Myocyte (in vitro differentiated cells): ENCODE data around the gene HCLS1. TPM values are rescaled to one million over a fixed set of nuclear protein-coding genes. Genes with fewer than 3 reads are reported as not detected.
A peak's percentile ranks its signal among the peaks of the same experiment; 100 is the strongest.
"Not testable (repeated sequence)": the region's sequence is repeated elsewhere in the genome, so short reads cannot be mapped to it uniquely, and the experiment has no call there.

Experiments
- DNase-seq: peaks from one replicate; pipeline ENCODE4 v3.0.0-alpha.2; 2012; ENCODE audit warnings: low read depth
- polyA plus RNA-seq: library from polyadenylated mRNA; unstranded; fragments of >200 nt; gene quantifications from one replicate; pipeline ENCODE4 v1.2.1, GENCODE V29; 2012; ENCODE audit warnings: missing spikeins
- total RNA-seq: library from RNA; depleted of rRNA; stranded (reverse); fragments of >200 nt; gene quantifications from 2 replicates; pipeline ENCODE4 v1.2.3, GENCODE V29; 2014

HCLS1 gene
- total RNA-seq: 0.31 TPM in 1 of 2 replicates, not detected in the other
- polyA plus RNA-seq: 0.11 TPM

GRCh38 chr3:121660356-121661171 lies at the start of gene HCLS1:
Gene HCLS1, minus strand, starts transcription at chr3:121660903. Its CDS starts 2,556 bp downstream, at chr3:121658347.
- no peak for DNase-seq

DNA sequence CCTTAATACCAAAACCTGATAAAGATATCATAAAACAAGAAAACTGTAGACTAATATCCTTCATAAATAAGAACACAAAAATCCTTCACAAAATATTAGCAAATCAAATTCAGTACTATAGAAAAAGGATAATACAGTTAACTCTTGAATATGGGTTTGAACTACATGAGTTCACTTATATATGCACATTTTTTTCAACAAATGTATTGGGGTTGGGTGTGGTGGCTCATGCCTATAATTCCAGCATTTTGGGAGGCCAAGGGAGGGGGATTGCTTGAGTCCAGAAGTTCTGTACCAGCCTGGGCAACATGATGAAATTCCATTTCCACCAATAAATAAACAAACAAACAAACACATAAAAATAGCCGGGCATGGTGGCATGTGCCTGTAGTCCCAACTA lies 49.6 kb upstream of the HCLS1 start:
- no peak for DNase-seq

- DNase-seq: no peak
These were observed 47.0 kb upstream of the HCLS1 start for GRCh38 chr3:121707531-121708273.

DNA sequence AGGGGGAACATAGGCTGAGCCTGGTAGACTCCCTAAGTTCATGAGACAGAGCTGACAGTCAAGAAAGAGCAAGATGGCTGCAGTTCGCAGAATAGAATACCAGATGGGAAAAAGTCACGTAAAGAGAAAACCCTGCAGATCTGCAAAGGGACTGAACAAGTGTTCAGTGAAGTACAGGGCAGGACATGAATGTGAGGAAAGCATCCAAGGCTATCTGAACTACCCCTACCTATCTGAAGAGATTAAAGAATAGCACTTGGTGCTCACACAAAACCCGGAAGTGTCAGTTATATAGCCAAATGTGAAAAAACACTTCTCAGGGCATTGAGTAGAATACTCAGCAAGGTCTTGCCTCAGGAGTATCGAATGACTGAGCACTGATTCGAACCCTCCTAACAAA lies 44.8 kb upstream of the HCLS1 start:
- no peak for DNase-seq

GRCh38 chr3:121703973-121704372 lies 43.3 kb upstream of the HCLS1 start:
- no peak for DNase-seq

DNA sequence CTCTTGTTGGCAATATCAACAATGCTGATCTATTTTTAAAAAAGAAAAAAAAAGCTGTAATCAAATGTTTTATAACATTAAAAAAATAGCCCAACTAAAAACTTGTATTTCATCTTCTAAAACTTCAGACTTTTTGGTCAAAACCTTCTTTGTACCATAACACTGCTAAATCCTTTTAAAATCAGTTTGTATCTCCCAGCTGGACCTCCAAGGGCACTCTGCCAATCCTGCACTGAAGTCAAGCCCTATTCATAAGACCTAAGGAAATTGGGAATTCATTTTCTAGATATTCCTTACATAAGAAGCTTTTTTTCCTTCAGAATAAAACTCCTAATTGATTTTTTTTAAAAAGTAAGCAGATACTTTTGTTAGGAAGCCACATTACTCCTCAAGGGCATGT lies 38.2 kb upstream of the HCLS1 start:
- no peak for DNase-seq

GRCh38 chr3:121698476-121698875 lies 37.8 kb upstream of the HCLS1 start:
- no peak for DNase-seq

DNA sequence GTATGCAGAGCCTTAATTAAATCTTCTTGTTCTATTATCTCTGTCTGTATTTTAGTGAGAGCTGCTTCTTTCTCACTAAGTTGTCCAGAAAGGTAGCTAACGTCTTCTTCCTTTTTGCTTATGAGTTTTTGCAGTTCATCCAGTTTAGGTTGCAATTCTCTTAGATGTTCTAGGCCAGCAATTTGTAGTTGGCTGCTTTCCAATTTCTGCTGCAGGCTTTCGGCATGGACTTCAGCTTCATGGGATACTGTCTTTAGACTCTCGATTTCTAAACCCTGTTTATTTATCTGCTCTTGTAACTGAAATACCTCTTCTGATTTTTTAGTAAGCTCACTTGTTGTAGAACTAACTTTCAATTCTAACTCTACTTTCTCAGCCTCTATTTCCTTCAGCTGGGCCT lies 35.5 kb upstream of the HCLS1 start:
- DNase-seq: no peak

GRCh38 chr3:121692010-121692699 lies 31.5 kb upstream of the HCLS1 start:
- DNase-seq: no peak

- no peak for DNase-seq
These were observed 30.2 kb upstream of the HCLS1 start for GRCh38 chr3:121690777-121691405.

DNA sequence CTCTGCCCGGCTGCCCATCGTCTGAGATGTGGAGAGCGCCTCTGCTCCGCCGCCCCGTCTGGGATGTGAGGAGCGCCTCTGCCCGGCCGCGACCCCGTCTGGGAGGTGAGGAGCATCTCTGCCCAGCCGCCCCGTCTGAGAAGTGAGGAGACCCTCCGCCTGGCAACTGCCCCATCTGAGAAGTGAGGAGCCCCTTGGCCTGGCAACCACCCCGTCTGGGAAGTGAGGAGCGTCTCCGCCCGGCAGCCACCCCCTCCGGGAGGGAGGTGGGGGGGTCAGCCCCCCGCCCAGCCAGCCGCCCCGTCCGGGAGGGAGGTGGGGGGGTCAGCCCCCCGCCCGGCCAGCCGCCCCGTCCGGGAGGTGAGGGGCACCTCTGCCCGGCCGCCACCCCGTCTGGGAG lies 28.0 kb upstream of the HCLS1 start:
- not testable (repeated sequence) for DNase-seq

DNA sequence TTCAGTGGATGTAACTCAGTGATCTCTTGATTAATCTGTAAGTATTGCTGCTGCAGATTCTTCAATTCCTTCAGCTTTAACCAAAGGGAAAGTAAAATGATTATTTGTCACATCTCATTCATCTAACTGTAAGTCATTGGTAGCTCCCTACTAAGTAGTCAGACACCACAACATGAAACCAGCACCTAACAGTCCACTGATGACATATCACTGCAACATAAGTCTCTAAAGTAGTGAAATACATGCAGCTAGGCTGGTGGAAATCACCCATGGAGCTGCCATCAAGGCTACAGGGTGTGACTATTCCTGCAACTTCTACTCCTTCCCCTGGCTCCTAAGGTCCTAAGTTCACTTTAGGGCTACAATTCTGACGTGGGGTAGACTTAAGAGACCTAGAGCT lies 21.1 kb upstream of the HCLS1 start:
- DNase-seq: no peak

- no peak for DNase-seq
These were observed 16.4 kb upstream of the HCLS1 start for GRCh38 chr3:121677141-121677540.

DNA sequence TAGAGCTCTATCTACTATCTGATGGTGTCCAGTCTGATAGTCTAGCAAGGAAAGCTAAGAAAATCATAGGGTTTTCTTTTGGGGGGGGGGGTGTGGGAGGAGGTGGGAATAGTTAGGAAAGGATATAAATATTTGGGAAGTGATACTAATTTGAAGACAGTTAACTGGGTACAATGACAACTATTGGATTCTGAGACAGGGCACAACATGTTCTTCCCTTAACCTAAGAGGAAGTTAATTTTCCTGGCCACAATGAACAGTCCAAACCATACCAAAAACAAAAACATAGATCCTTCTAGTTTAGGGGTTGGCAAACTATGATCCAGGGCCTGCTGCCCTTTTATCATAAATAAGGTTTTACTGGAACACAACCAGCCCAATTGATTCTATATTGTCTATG lies 10.0 kb upstream of the HCLS1 start:
- DNase-seq: no peak

DNA sequence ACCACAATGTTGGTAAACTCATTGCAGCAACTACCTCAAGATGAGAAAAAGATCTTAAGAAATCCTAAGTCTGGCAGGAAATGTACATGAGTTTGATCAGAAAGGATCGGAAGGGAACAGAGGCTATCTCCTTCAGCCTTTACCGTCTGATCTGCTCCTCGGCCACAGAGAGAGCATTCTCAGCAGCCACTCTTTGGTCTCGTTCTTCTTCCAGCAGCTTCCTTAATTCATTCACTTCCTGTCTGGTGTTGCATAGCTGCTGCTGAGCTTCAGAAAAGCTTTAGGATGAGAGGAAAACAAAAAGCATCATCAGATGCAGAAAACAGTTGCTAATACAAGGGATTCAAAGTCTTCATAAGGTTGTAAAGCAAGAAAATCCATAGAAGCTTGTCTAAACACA lies 6.6 kb upstream of the HCLS1 start:
- DNase-seq: no peak

DNA sequence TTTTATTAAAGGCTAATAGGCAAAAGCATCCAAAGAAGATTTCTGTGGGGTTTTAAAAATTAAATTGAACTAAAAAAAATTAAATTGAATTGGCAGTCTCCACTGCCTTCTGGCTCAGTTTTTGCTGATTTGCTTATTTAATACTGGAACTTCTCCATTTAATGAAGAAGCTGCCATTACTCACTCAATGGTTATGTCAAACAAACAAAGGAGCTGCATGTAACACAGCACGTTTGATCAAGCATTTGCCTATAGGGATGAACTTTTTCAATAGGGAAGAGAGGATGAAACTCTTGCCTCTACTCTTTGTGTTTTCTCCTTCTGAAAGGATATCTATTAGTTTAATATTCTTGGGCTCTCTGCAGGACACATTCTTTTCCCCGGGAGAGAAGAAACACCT lies 4.8 kb upstream of the HCLS1 start:
- no peak for DNase-seq

- DNase-seq: peak; percentile 6
These were observed 2.6 kb upstream of the HCLS1 start for GRCh38 chr3:121663171-121663847.

DNA sequence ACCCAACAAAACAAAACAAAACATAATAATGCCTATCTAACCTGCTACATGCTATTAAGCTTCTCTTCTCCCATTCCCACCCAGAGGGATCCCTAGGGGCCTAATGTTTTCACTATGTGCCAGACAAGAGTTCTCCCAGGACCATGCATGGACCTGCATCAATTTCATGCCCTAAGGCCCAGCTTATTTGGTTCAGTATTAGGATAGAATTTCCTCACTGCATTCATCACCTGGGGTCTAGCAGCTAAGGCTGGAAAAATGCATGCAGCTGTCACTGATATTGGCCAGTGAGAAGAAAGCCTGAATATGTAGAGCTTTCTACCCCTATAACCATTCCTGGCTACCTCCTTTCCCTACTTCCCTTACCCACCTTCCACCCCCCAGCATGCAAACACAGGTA lies 2.0 kb upstream of the HCLS1 start:
- DNase-seq: no peak

GRCh38 chr3:121661376-121661775 lies 673 bp upstream of the HCLS1 start:
- DNase-seq: no peak

DNA sequence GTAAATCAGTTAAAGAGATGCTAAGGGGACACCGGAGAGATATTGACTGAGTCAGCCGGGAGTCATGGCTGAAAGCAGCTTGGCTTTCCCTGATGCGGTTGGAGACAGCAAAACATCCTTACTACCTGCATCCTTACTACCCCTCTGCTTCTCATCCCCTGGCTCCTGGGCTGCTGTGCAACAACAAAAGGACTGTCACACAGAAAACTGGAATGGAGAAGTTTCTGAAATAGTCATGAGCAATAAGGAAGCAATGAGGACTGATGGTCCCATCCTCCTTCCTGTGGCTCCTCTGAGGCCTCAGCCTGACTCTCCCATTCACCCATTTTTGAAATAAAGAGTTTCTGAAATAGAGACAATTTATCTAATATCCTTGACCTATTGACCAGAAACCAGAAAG lies 1.1 kb downstream of the HCLS1 start:
- no peak for DNase-seq
